ENCODE results near the gene HOXC9. TPM values are rescaled to one million over a fixed set of nuclear protein-coding genes. Genes with fewer than 3 reads are reported as not detected.

The HOXC9 gene
- total and polyA plus RNA-seq, 2 of the 4 experiments (the other 2 are of a cell fraction): 0.26 TPM; not detected in 1

GRCh38 chr12:53998110-53998899 lies 1.7 kb upstream of the HOXC9 start:
- Histone ChIP-seq H3K9ac (ENCODE audit: low read depth, low read length) (no peak overlapping the region), H3K9me1 (ENCODE audit: insufficient read depth, low read length) (no peaks in the 10 kb centered on the region), H2AK5ac (ENCODE audit: low read depth, low read length) (no peak overlapping the region), H3K4me2 (ENCODE audit: low read depth, low read length) (no peak overlapping the region), H3K36me3 (ENCODE audit: control insufficient read depth, insufficient read depth, low read length) (no peaks in the 10 kb centered on the region), H2AK9ac (replicated peaks; ENCODE audit: low read depth, low read length, poor library complexity) (no peak overlapping the region), H2BK5ac (ENCODE audit: low read depth, low read length, poor library complexity, severe bottlenecking) (no peak overlapping the region), H3K4ac (ENCODE audit: low read depth, low read length) (no peak overlapping the region), H3K4me3 (ENCODE audit: insufficient read depth, low read depth, low read length) (no peak overlapping the region), H4K20me1 (ENCODE audit: insufficient read depth, low read length) (no peaks in the 10 kb centered on the region), H2BK20ac (ENCODE audit: low read depth, low read length) (no peak overlapping the region), H4K8ac (ENCODE audit: low read depth in 2 of 2, low read length in 2 of 2) (no peak overlapping the region), H2BK120ac (ENCODE audit: low read depth, low read length) (no peak overlapping the region), H3K27me3 (ENCODE audit: control insufficient read depth, insufficient read depth, low read length) (peaks cover 98% of the 10 kb centered on the region), H3K79me1 (ENCODE audit: low read depth in 1 of 2, low read length in 2 of 2) (no peaks in the 10 kb centered on the region), H3K9me3 (ENCODE audit: control insufficient read depth, insufficient read depth, low read length) (peaks cover 15% of the 10 kb centered on the region), H4K5ac (ENCODE audit: low read depth, low read length) (no peak overlapping the region), H3K27ac (ENCODE audit: insufficient read depth, low read length) (no peak overlapping the region), H3K14ac (replicated peaks; ENCODE audit: low read depth, low read length) (no peak overlapping the region), H4K91ac (ENCODE audit: insufficient read depth, low read depth, low read length) (no peak overlapping the region), H3K56ac (ENCODE audit: extremely low read depth, insufficient read depth, low read length) (no peak overlapping the region), H2BK15ac (ENCODE audit: low read depth, low read length) (no peak overlapping the region), H2AFZ (replicated peaks; ENCODE audit: low read length, poor library complexity) (no peak overlapping the region), H3K23ac (ENCODE audit: low read depth, low read length) (no peak overlapping the region), H3K18ac (ENCODE audit: low read depth, low read length) (no peak overlapping the region), H3K4me1 (ENCODE audit: control insufficient read depth, insufficient read depth, low read length) (peaks cover 2% of the 10 kb centered on the region; the same call in 1 of the 2 replicates)
- DNase-seq (no peak), ATAC-seq (ENCODE audit: low read depth) (no peak)
- intact Hi-C loops (cut with micrococcal nuclease): no loop called here
- no TSS peak for BruUV-seq (replicated peaks)
- ChIA-PET CTCF (interaction anchor here (1.1 kb wide), 2 partner anchors 193 to 203 kb away, joined by 3 to 4 read pairs; no protein-coding TSS in a partner anchor), POLR2A (ENCODE audit: unreplicated experiment) (no interaction called here)
- TF ChIP-seq USF2 (IDR thresholded peaks at IDR 0.05; ENCODE audit: low read depth, low read length) (no peak), NFE2L2 (IDR thresholded peaks at IDR 0.05; ENCODE audit: low read depth, low read length) (no peak), CHD1 (IDR thresholded peaks at IDR 0.05; ENCODE audit: low read depth, low read length) (no peak), RCOR1 (IDR thresholded peaks at IDR 0.05; ENCODE audit: insufficient replicate concordance, low read length) (no peak), ELK1 (IDR thresholded peaks at IDR 0.05; ENCODE audit: borderline replicate concordance, low read depth, low read length) (no peak), MAFK (IDR thresholded peaks at IDR 0.05; ENCODE audit: low read depth, low read length) (no peak), POLR2A (IDR thresholded peaks at IDR 0.05; ENCODE audit: low read depth, low read length) (no peak), SMC3 (IDR thresholded peaks at IDR 0.05; ENCODE audit: low read depth, low read length) (no peak), FOS (IDR thresholded peaks at IDR 0.05; ENCODE audit: low read depth, low read length) (no peak), RAD21 (IDR thresholded peaks at IDR 0.05; ENCODE audit: low read length) (no peak), RFX5 (IDR thresholded peaks at IDR 0.05; ENCODE audit: low read depth, low read length) (no peak), CEBPB (IDR thresholded peaks at IDR 0.05; ENCODE audit: low read depth, low read length) (no peak), CTCF (conservative IDR thresholded peaks at IDR 0.05; ENCODE audit: low read depth, low read length) (no peak)
- dilution Hi-C loops (cut with HindIII; ENCODE audit: low sequenced_read_pairs, unreplicated experiment): no loop called here
- WGBS, 2 experiments (ENCODE audit: extremely low coverage in 2 of 2, insufficient read length in 1 of 2): no CpG with 5 or more reads among the region's 11 CpGs
- in situ Hi-C loops (cut with MboI; ENCODE audit: low sequenced_read_pairs): loop anchor here (10.0 kb wide), 2 partner anchors 234 to 376 kb away; no protein-coding TSS in a partner anchor
